ENCODE results near the gene MRPL54. TPM values are rescaled to one million over a fixed set of nuclear protein-coding genes. Genes with fewer than 3 reads are reported as not detected.
"Not testable (repeated sequence)": the region's sequence is repeated elsewhere in the genome, so short reads cannot be mapped to it uniquely, and the experiment has no call there.

Gene MRPL54
- total RNA-seq, 1 donor from 2014 or later: 70.8 TPM

DNA sequence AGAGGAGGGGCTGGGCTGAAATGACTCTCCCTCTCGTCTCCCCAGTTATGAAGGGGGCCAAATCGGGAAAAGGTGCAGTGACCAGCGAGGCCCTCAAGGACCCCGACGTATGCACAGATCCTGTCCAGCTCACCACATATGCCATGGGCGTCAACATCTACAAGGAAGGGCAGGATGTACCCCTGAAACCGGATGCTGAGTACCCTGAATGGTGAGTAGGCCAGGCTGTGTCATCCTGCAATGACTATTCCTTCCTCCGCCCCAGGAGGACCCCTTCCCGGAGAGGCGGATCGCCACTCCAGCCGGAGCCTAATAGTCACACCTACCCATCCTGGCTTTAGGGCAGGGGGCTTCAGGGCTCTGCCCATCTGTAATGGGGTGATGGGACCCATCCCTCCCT is 2.6 kb downstream of the MRPL54 start:
- ATAC-seq: no peak
- intact Hi-C loops (cut with micrococcal nuclease): no loop called here
- no peak for DNase-seq

DNA sequence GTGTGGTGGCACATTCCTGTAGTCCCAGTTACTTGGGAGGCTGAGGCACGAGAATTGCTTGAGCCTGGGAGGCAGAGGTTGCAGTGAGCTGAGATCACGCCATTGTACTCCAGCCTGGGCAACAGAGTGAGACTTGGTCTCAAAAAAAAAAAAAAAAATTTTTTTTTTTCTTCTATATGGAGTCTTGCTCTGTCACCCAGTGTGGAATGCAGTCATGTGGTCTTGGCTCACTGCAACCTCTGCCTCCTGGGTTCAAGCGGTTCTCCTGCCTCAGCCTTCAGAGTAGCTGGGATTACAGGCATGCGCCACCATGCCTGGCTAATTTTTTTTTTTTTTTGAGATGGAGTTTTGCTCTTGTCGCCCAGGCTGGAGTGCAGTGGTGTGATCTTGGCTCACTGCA is 3.3 kb downstream of the MRPL54 start:
- ATAC-seq; DNase-seq; intact Hi-C loops (cut with micrococcal nuclease): not testable (repeated sequence)

DNA sequence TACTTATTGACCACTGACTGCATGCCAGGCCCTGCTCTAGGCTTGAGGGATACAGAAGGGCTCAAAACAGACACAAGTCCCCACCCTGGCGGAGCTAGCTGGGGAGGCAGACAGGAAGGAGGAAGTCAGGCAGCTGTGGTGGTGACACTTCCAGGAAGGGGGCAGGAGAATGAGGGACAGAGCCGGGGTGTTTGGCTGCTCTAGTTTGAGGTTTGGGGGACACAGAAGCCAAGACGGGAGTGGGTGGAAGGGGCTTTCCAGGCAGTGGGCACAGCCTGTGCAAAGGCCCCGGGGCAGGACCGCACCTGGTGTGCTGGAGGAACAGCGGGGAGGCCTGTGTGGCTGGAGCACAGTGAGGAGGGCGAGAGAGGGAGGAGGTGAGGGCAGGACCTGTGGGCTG is 4.0 kb downstream of the MRPL54 start:
- intact Hi-C loops (cut with micrococcal nuclease): no loop called here

DNA sequence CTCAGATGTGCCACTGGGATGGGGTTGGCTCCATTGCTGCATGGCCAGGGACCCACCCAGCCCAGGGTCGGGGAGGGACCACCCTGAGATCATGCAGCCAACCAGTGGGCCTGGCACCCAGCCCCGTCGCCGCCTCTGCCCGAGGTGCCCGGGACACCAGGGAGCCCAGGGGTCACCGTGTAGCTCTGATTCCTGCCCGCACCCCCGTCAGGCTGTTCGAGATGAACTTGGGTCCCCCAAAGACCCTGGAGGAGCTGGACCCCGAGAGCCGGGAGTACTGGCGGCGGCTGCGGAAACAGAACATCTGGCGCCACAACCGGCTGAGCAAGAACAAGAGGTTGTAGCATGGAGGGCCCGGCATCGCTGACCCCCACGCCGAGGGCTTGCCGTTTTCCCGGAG is 4.6 kb downstream of the MRPL54 start:
- ATAC-seq (no peak), DNase-seq (no peak)
- intact Hi-C loops (cut with micrococcal nuclease): no loop called here

More for the DNA sequence above, 4.0 kb downstream of the MRPL54 start:
- ATAC-seq (no peak), DNase-seq (no peak)

DNA sequence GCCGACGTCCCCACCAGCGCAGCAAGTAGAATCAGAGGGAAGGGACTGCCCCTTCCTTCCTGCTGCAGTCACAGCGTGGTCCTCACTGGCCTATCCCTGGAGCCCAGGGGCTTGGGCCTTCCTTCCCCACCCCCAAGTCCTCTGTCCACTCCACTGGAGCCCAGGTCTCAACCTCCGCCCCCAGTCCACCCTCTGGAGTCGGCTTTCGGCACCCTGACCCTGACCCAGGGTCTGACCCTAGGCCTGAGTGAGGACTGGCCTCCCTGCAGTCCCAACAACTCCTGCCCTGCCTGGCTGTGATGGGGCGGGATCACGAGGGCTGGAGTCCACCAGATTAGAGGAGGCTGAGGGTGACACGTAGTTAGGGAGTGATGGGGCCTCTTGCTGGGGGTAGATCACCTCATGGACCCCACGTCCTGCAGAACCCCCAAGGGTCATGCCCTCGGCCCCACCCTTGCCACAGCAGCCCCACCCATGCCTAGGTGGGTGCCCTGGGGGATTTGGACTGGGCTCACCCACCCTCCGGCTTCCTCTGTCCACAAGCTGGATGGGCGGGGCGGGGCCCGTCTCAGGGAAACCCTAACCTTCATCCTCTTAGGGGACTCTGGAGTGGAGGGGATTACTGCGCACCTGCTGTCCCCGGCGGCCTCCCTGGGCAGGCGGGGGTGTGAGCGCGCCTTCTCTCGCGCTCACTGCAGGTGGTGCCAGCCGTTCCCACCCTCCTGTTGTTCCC is 5.7 kb downstream of the MRPL54 start:
- intact Hi-C loops (cut with micrococcal nuclease): no loop called here
- ATAC-seq: no peak

DNA sequence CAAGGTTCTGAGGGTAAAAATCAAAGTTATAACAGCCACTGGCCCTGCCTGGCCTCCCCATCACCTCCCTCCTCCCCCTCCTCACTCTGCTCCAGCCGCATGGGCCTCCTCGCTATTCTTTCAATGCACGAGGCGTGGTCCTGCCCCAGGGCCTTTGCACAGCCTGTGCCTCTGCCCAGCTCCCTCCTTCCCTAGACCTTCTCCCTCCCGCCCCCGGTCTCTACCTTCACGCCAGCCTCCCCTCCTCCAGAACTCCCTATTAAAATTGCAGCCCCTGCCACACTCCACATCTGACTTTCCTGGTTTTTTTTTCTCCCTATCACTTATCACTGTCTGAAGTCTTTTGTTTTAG is 6.2 kb downstream of the MRPL54 start:
- no peak for ATAC-seq
- intact Hi-C loops (cut with micrococcal nuclease): no loop called here

More for the DNA sequence above, 5.7 kb downstream of the MRPL54 start:
- DNase-seq: no peak

DNA sequence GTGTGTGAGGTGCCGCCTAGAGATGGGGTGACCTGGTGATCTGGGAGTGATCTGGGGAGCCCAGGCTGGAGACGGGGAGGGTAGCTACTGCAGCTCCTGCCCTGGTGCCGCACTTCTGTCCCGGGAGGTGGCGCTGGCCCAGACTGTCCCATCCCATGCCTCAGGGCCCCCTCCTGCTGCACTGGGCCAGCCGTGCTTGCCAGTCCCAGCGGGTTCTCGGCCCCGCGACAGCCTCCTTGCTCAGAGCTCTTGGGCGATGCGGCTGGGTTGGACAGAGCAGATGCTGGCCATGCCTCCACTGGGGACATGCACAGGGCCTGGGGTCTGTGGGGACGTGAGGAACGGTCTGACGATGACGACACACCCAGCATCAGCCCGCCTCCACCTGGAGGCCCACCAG is 7.0 kb downstream of the MRPL54 start:
- intact Hi-C loops (cut with micrococcal nuclease): no loop called here
- DNase-seq (no peak), ATAC-seq (no peak)

More for the DNA sequence above, 6.2 kb downstream of the MRPL54 start:
- DNase-seq: no peak

DNA sequence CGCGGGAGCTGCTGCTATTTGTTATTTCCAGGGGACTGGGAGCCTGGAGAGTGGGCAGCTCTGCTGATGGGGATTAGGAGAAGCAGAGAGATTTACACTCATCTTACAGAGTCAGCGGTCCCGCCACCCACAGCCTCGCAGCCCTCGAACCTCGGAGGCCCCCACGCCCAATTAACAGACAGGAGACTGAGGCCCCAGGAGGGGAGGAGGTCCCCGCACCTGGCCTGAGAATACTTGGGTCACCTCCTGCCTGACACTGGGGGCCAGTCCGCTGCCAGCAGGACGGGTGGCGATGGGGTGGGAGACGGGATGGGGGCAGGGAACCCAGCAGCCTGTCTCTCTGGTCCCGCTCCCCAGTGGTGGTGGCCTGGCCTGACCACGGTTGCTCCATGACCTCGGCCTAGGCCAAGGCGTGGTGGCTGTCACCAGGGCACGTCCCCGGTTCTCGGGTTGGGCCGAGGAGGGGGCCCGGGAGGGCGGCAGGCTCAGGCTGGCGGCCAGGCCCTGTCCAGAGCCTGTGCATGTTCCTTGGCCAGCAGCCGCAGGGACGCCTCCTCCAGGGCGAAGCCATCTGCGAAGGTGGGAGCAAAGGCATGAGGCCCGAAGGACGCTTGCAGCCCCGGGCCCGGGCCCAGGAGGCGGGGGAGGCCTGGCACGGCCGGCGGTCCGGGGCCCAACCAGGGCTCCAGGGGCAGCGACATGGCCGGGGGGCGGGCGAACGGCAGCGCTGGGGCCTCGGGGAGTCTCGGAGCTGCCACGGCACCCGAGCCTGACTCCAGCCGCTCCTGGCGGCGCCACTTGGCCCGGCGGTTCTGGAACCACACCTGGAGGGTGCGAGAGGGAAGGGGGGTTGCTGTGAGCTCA is 7.9 kb downstream of the MRPL54 start:
- ATAC-seq (no peak), DNase-seq (no peak)
- intact Hi-C loops (cut with micrococcal nuclease): no loop called here

DNA sequence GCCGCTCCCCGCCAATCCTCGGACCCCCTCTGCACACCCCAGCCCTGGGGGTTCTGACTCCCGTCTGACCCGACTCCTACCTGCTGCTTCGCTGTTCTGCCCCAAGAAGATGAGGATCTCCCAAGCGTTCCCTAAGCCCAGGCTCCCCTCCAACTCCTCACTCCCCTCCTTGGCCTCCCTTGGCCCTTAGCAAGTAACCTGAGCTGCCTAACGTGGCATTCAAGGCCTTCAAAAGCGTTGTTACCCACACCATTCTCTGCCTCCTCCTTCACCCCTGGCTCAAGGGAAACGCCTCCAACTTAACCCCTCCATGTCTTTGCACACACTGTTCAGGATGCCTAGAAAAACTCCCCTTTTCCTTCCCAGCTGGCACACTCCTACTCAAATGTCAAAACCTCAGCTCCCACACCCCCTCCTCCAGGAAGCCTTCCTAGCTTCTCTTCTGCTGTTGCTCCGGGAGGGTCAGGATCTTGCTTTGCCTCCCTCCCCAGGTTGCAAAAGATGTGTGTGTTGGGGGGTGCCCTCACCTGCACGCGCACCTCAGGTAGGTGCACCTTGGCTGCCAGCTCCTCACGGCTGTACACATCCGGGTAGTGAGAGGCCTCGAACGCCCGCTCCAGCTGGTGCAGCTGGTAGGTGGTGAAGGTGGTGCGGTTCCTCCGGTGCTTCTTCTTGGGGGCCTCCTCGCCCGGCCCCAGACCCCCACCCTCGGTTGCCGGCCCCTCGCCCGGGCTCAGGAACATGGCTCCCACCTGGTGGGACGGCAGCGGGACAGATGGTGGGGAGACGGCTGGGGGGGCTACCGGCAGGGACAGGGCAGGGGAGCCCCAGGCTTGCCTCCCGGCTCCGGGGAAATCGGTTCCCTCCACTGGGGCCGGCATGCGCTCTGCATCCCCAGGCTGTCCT is 8.8 kb downstream of the MRPL54 start:
- DNase-seq (no peak), ATAC-seq (no peak)
- intact Hi-C loops (cut with micrococcal nuclease): no loop called here

DNA sequence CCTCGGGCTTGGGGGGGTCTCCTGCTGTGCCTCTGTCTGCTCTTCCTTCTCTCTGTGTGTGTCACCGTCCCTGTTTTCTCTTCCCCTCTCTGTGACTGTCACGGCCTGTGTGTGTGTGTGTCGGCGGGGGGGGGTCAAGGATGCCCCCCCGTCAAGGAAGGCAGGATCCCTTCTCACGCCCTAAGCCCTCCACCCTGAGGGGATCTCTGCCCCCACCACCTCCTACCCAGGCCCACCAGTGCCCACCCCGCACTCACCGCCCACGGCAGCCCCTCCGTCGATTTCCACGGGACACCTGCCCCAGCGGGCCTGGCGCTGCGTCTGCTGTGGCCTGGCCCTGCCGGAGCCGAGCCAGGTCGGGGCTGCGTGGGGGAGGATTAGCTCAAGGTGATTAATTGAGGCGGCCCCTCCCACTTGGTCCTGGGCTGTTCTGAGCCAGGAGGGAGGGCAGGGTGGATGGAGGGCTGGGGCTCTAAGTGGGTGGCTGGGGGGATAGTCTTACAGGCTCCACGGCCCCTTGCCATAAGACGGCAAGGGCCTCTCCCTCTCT is 9.5 kb downstream of the MRPL54 start, which contains the start of gene RAX2:
Gene RAX2 (minus strand): TSS at position 323 of the 550 bp plus-strand sequence. CDS start 486 bp downstream, outside the sequence.
- ATAC-seq: no peak
- intact Hi-C loops (cut with micrococcal nuclease): no loop called here
- DNase-seq: no peak

DNA sequence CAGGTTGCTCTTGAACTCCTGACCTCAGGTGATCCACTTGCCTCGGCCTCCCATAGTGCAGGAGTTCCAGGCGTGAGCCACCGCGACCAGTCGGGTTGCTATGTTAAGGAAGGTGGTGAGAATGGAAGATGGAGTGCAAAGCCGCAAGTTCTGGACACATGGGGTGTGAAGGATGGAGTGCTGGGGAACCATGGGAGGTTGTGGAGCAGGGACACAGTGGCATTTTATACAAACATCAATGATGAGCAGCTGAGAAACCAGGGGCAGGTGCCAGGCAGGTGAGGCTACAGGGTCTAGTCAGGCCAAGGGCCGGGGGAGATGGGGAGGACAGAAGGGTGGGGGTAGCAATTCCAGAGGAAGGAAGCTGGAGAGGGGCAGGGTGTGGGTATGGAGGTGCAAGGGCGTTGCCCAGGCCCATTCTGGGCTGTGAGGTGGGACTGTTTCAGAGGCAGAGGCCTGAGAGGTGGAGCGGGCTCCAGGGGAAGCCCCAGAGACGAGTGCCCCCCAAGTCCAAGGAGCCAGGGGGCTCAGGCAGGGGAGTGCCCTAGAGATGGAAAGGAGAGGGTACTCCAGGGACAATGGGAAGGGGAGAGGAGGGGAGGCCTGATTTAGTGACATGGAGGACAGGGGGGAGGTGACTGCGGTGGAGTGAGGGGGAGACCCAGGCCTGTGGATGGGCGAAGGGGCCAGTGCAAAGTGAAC is 11.5 kb downstream of the MRPL54 start:
- no peak for ATAC-seq
- intact Hi-C loops (cut with micrococcal nuclease): no loop called here
- no peak for DNase-seq

DNA sequence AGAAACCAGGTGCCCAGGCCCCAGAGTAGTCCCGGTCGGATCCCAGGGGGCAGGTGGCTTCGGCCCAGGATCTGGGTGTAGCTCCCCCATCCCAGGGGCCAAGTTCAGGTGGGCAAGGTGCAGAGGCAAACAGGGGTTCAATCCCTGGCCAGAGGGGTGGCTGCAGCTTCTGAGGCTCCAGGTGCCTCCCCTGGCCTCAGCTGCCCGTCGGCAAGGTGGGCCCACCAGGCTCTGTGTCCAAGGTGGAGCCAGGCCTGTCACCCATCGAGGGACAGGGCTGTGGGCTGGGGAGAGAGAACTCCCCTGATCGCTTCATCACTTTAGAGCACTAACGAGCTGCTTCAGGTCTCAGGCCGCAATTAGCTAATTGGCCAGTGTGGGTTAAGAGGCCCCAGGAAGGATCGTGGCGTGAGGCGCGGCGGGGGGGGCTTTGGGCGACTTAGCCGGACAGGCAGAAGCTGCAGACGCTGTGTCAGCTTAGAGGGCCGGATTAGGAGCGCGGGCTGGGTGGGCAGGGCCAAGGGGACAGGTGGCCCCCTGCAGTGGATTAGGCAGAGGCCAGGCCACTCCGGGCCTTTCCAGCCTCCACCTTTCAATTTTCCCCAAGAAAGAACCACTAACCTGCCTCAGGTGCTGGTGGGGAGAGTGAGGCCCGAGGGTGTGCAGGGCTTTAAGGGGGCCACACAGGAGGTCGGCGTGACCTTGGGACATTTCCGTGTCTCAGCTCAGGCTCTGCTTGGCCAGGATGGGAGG is 12.3 kb downstream of the MRPL54 start:
- ATAC-seq (no peak), DNase-seq (no peak)
- intact Hi-C loops (cut with micrococcal nuclease): no loop called here

DNA sequence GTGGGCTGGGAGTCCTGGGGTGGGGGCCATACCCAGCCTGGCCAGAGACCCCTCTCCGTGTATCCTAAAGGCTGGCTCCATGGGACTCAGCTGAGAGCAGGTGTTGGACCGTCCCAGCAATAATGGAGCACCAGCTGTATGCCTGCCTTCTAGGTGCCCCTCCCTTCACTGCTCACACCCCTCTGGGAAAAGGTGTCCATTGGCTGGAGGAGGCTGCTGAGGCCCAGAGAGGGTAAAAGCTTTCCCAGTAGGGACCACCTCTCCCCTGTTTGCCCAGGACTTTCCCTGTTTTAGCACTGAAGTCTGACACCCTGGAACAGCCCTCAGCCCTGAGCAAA is 12.9 kb downstream of the MRPL54 start:
- intact Hi-C loops (cut with micrococcal nuclease): no loop called here
- no peak for ATAC-seq
- DNase-seq: no peak

DNA sequence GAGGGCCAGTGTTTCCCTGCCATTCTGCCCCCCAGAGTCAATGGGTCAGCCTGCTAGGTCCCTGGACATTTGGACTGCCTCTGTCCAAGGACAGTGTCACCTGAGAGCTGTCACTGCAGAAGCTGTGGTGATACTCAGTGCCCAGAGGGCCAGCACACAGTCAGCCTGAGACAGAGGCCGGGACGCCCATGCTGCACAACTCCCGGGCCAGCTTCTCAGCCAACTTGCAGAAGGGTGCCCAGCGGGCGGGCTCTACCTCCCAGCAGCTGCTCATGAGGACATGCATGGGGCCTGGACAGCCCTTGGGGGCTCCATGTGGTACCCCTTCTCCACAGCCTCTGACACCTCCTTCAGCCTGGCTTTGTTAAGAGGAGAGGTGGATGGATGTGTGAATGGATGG is 13.3 kb downstream of the MRPL54 start:
- no peak for DNase-seq
- intact Hi-C loops (cut with micrococcal nuclease): no loop called here
- ATAC-seq: no peak

DNA sequence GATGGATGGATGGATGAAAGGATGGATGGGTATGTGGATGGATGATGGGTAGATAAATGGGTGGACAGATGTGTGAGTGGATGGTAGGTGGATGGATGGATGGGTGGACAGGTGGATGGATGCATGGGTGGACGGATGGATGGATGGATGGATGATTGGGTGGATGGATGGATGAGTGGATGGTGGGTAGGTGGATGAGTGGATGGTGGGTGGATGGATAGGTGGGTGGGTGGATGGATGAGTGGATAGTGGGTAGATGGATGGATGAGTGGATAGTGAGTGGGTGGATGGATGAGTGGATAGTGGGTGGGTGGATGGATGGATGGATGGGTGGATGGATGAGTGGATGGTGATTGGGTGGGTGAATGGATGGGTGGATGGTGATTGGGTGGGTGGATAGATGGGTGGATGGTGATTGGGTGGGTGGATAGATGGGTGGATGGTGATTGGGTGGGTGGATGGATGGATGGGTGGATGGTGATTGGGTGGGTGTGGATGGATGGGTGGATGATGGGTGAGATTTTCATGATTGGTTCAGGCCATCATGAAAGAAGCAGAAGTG is 14.1 kb downstream of the MRPL54 start:
- intact Hi-C loops (cut with micrococcal nuclease): no loop called here
- DNase-seq (no peak), ATAC-seq (no peak)

DNA sequence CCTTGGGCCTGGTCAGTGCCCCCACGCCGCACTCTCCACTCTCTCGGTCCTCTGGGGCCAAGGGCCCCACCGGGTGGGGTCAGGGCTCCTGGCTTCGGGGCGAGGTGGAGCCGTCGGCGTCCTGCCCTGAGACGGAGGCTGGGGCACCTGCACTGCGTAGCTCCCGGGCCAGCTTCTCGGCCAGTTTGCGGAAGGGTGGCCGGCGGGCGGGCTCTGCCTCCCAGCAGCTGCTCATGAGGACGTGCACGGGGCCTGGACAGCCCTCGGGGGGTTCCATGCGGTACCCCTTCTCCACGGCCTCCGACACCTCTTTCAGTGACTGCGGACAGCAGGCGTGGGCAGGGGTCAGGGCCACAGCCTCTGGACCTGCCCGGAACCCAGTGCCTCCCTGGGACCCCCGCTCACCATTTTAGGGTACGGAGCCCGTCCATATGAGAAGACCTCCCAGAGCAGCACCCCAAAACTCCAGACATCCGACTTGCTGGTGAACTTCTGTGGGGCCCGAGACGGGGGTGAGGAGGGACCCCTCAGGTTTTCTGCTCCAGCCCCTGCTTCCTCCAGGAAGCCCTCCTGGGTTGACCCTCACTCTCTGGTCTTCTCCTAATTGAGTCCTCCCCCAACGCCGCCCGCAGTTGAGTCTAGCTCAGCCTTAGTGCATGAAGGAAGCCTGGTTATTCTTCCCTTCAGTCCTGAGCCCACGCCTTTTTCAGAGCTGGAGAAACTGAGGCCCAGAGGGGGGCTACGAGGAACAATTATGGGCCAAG is 15.8 kb downstream of the MRPL54 start:
- DNase-seq (no peak), ATAC-seq (no peak)
- intact Hi-C loops (cut with micrococcal nuclease): no loop called here
